Spleen (tissue), 7 donors: ENCODE results near the gene IQSEC3.

Experiments
- CTCF ChIP-seq, 11 experiments: fragments of 200-600 bp in 7 of 11; fragments of 450-650 bp in 4 of 11; sonication (generic) in 4 of 11; IDR thresholded peaks in 8 of 11; conservative IDR thresholded peaks in 3 of 11; 1 replicate in 7 of 11; 2 replicates in 4 of 11; pipeline versions ENCODE4 v1.4.0 to v1.8.0; 2016 to 2021; ENCODE audit warnings: antibody characterized with exemption in 11 of 11, inconsistent platforms in 4 of 11, mild to moderate bottlenecking in 1 of 11
- POLR2A ChIP-seq, 3 donors: fragments of 450-650 bp; IDR thresholded peaks; one replicate each; pipeline ENCODE4 v1.5.1; 2017; ENCODE audit warnings: antibody characterized with exemption in 3 of 3, mild to moderate bottlenecking in 1 of 3
- donor health status: DM: no; HTN: no; CAD: no; lungs with moderate emphysema.
- donor health status: DM: no; HTN: no; CAD: no.
- donor health status: DM: no; HTN: no; CAD: no.

DNA sequence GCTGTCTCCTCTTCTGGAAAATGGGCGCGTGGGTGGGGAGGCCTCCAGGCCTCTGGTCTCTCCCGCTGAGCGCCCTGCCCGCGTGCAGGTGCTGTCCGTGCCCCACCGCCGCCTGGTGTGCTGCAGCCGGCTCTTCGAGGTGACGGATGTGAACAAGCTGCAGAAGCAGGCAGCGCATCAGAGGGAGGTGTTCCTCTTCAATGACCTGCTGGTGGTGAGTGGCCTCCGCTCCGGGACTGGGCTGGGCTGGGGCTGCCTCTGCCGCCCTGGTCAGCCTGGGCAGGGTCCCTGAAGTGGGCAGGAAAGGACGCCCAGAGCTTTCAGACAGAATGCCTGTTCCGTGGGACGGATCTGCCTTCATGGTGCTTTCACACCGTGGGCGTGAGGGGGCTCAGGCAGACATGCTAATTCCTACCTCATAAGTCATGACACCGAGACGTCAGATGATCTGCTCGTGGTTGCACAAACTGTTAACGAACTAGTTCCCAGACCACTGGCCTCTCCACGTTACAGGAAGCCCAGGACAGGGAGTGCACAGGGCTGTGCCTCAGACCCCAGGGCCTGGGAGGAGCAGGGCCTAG, 96.9 kb downstream of the IQSEC3 start:
- TF ChIP-seq CTCF (IDR thresholded peaks at IDR 0.05 in 8 of 11, conservative IDR thresholded peaks at IDR 0.05 in 3 of 11) (no peak), POLR2A (IDR thresholded peaks at IDR 0.05) (no peak)
